K562 treated with DMSO at 1 percent for 12 hours (cell line): Measurements from ENCODE around the gene NPIPB12. TPM values are rescaled to one million over a fixed set of nuclear protein-coding genes. Genes with fewer than 3 reads are reported as not detected.

Experiments
- total RNA-seq: library from RNA; unstranded; fragments of 300-600 nt; gene quantifications from 2 replicates; pipeline ENCODE4 v1.2.3, GENCODE V29; 2022; ENCODE audit not compliant: insufficient read depth

The NPIPB12 gene
- total RNA-seq = 9.1 and 29.3 TPM in 2 replicates

GRCh38 chr16:29506308-29506707, at the start of gene NPIPB12:
NPIPB12 (minus strand) TSS chr16:29506408.

GRCh38 chr16:29459706-29460646, 46.2 kb downstream of the NPIPB12 start, which contains the start of gene SULT1A4:
SULT1A4 (plus strand) TSS chr16:29459913; CDS start chr16:29461386, 1,473 bp downstream.

GRCh38 chr16:29454269-29454668, 51.9 kb downstream of the NPIPB12 start, which contains the start of the genes BOLA2 and SLX1B:
BOLA2 (minus strand) TSS chr16:29454351; CDS start chr16:29454253, 98 bp downstream.
SLX1B (plus strand) TSS chr16:29454533.

Other genes with a start within 250 kb of the NPIPB12 start
- 0.50 and 0.99 TPM in 2 replicates for gene NPIPB11, start 99.7 kb downstream of the NPIPB12 start, total RNA-seq
- gene BOLA2, start 52.1 kb downstream of the NPIPB12 start, total RNA-seq = 13.0 and 16.6 TPM in 2 replicates
- gene SLX1B, start 51.9 kb downstream of the NPIPB12 start, total RNA-seq = 35.2 and 49.6 TPM in 2 replicates
- gene SULT1A4, start 46.5 kb downstream of the NPIPB12 start, total RNA-seq = 16.1 and 17.2 TPM in 2 replicates
- gene SPN, start 156.8 kb upstream of the NPIPB12 start, total RNA-seq = 43.8 and 109 TPM in 2 replicates
- 174 TPM in 2 replicates for gene QPRT, start 172.8 kb upstream of the NPIPB12 start, total RNA-seq
- not detected in 2 replicates for gene C16orf54, start 239.6 kb upstream of the NPIPB12 start, total RNA-seq